ENCODE measurements around the gene CPA3.

The CPA3 gene

DNA sequence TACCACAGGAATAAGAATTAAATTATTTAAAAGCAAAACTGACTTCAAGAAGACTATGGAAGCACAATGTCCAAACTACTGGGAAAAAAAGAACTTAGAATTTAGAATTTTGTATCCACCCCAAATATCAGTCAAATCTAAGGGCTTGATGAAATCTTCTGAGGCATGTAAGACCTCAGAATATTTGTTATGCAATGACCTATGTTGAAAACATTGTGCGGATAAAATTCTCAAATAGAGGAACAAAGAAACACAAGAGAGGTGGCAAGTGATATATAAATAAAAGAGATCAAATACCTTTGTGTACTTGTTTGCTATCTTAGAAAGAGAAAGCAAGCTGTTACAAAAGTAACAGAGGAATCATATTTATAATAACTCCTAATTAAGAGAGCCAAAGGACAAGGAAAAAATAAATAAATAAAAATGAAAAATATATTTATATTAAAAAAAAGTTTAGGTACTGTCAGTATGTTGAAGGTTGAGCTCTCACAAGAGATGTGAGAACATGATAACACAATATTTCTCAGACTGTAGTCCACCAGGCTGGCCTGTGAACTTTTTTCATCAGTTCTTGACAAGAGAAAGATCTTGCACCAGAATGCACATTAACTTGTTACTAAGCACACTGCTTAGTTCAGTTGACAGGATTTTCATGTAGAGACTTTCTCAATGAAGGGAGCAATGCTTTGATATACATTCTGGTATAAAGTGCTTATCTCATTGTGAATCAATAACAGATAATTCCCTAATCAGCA lies 50.0 kb downstream of the CPA3 start:
- DNase-seq (ENCODE audit: low read depth in 1 of 2, low spot score in 1 of 2) = no peak

GRCh38 chr3:148916132-148916531 lies 51.0 kb downstream of the CPA3 start:
- DNase-seq (ENCODE audit: low read depth in 1 of 2, low spot score in 1 of 2) = no peak

GRCh38 chr3:148922467-148922866 lies 57.4 kb downstream of the CPA3 start:
- no peak for DNase-seq (ENCODE audit: low read depth in 1 of 2, low spot score in 1 of 2)

GRCh38 chr3:148923592-148923991 lies 58.5 kb downstream of the CPA3 start:
- DNase-seq (ENCODE audit: low read depth in 1 of 2, low spot score in 1 of 2) = no peak

DNA sequence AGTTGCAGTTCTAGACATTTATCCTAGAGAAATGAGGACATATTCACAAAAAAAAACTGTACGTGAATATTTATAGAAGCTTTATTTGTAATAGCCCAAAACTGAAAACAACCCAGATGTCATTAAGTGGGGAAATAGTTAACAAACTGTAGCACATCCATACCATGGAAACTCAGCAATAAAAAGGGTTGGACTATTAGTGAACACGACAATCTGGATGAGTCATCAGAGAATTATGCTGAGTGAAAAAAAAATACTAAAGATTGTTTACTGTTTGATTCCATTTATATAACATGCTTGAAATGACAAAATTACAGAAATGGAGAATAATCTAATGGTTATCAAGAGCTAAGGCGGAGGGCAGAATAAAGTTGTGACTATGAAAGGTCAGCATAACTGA lies 59.5 kb downstream of the CPA3 start:
- DNase-seq (ENCODE audit: low read depth in 1 of 2, low spot score in 1 of 2) = no peak

- no peak for DNase-seq (ENCODE audit: low read depth in 1 of 2, low spot score in 1 of 2)
Observed at GRCh38 chr3:148925845-148926244, 60.7 kb downstream of the CPA3 start.

- DNase-seq (ENCODE audit: low read depth in 1 of 2, low spot score in 1 of 2) = no peak
Observed at GRCh38 chr3:148930752-148931151, 65.7 kb downstream of the CPA3 start.

DNA sequence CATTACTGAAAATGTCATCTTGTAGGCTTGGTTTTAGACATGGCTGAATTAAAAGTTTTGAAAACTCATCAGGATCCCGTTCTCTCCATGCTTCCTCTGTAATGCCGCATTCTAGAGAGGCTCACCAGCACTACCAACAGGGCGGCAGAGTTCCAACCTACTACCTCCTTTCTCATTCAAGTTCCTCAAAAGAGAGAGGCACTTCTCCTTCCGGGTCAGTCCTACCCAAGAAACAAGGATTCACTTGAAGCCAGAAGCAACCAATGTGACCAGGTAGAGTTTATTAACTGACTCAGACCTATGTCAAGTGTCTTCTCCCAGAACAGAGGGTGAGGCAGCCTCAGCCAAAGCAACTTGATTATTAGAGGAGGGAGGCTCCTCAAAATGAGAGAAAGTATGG lies 66.5 kb downstream of the CPA3 start:
- DNase-seq (ENCODE audit: low read depth in 1 of 2, low spot score in 1 of 2) = no peak

DNA sequence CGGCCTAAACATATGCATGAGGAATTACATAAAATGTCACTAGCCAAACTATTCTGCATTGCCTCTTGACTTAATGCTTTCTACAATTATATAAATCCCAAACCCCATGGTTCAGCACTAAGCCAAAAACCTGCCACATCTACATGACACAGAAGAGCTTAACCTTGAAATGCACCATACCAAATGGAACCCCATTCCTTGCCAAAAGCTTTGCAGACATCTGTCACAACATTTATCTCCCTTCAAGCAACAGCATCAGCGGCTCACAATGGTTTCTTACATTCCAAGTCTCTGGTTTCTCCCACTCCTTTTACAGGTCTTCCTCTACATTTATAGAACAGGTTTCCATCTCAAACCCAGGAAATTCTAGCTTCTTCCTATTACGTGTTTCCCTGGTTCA lies 67.9 kb downstream of the CPA3 start:
- no peak for DNase-seq (ENCODE audit: low read depth in 1 of 2, low spot score in 1 of 2)

- no peak for DNase-seq (ENCODE audit: low read depth in 1 of 2, low spot score in 1 of 2)
Observed at GRCh38 chr3:148937467-148938255, 72.6 kb downstream of the CPA3 start.

DNA sequence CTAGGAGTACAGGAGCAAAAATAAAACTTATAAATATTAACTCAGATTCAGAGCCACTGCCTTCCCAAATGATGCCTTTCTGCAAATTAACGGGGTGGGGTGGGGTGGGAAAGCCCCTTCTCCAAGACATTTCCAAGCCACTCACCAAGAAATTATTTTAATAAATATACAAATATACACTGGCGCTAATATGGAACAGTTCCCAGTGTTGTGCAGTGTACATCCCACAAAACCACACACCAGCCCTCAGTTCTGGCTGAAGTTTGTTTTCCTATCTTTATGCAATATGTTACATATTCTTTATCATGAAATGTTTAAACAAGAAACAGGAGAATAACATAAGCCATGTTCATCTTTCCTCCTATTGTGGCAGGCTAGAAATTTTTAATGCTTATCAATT lies 73.2 kb downstream of the CPA3 start:
- DNase-seq (ENCODE audit: low read depth in 1 of 2, low spot score in 1 of 2) = no peak

DNA sequence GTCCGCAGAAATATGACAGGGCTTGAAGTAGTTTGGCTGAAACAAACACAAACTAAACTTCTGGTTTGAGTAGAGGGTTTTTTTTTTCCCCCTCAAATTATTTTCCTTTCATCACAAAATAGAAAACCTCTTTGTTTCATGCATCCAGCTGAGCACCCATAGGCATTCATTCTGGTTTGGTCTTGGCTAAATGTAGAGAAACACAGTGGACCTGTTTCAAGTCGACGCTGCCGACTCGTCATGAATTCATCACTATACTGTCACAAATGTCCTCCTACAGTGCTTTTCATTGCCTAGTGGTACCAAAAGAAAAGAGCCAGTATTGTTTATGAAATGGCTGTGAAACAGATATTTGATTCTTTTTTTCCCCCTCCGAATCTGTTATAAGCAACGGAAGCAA lies 73.8 kb downstream of the CPA3 start:
- DNase-seq (ENCODE audit: low read depth in 1 of 2, low spot score in 1 of 2) = no peak

DNA sequence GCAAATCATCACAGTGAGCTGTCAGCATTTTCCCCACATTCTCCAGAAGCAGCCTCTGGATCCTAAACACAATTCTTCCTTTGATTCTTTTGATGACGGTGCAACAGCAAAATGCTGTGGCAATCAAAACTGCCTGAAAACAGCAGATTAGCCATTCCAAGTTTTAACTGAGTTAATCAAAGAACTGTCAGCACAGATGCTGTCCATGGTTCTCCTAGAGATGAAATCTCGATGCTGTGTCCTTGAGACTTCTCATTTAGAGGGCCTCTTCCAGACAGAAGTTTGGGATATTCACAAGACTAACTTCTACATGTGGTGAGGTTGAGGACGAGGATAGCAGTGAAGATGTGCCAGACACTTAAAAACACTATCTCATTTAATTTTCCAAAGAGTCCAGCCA lies 75.9 kb downstream of the CPA3 start:
- DNase-seq (ENCODE audit: low read depth in 1 of 2, low spot score in 1 of 2) = no peak

DNA sequence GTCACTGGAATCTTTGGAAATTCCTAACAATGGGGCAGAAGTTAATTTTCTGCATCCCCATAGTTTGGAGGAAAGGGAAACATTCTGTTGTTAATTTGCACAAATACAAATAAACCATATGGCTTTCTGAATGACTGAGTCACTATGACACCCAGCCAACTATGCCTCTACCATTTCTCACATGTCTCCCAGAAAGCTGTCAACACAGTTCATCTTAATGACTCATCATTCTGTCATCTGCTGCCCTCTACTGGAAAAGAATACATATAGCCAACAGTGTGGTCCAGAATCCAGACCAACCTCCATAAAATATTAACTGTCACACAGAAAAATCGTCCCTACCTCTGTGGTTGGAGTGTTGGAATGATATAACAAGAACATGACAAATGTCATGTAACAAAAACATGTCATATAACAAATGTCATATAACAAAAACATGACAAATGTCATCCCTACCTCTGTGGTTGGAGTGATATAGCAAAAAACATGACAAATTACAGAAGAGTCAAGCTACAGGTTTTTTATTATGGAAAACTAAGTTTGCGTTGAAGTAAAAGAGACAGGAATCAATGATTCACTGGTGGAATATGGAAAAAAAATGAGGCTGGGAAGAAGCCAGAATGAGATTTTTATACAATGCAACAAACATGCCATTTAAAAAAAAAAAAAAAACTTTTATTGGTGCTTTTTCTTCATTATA lies 78.6 kb downstream of the CPA3 start:
- DNase-seq (ENCODE audit: low read depth in 1 of 2, low spot score in 1 of 2) = no peak

DNA sequence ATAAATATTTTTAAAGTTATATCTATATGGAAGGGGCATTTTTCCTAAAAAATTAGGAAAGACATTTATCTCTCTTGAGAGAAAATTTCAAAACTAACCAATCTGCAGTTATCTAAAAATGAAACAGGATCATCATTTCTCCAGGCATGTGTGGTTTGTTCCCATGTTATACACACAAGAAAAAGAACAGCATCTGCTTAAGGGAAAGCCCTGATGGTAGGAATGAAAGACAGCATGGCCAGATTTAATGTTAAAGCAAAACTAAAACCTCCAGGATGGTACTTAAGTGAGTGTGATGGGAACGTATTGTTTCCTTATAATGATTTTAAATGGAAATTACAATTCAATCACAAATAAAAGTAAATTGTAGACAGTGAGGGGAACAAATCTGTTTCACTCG lies 80.0 kb downstream of the CPA3 start:
- no peak for DNase-seq (ENCODE audit: low read depth in 1 of 2, low spot score in 1 of 2)
